Lung (tissue), 12 donors: ENCODE measurements around the gene RGL1. TPM values are rescaled to one million over a fixed set of nuclear protein-coding genes. Genes with fewer than 3 reads are reported as not detected.

Source experiments
- ATAC-seq: fragments of 200-7000 bp; cut with Tn5 transposase; one replicate; pipeline ENCODE4 v1.9.1; 2020; ENCODE audit warnings: moderate number of reproducible peaks; ENCODE audit not compliant: insufficient read depth, low FRiP score
- DNase-seq, 3 donors: peaks; one replicate each; pipeline ENCODE4 v3.0.0-alpha.2; 2013 to 2017
- H3K27ac ChIP-seq, 2 donors: one replicate each; pipeline ENCODE4 v1.5.1; 2013; ENCODE audit warnings: mild to moderate bottlenecking in 2 of 2, moderate library complexity in 2 of 2, control low read depth in 1 of 2, inconsistent platforms in 1 of 2, low read depth in 1 of 2, low read length in 1 of 2
- H3K27me3 ChIP-seq, 3 donors: one replicate each; pipeline ENCODE4 v1.5.1; 2013; ENCODE audit warnings: low read length in 2 of 3; ENCODE audit not compliant: control insufficient read depth in 3 of 3, insufficient read depth in 3 of 3
- H3K36me3 ChIP-seq, 4 donors: one replicate each; pipeline ENCODE4 v1.5.1; 2013; ENCODE audit warnings: low read length in 4 of 4, mild to moderate bottlenecking in 1 of 4, moderate library complexity in 1 of 4; ENCODE audit not compliant: control insufficient read depth in 4 of 4, insufficient read depth in 4 of 4
- H3K4me1 ChIP-seq, 5 donors: one replicate each; pipeline ENCODE4 v1.5.1; 2013; ENCODE audit warnings: low read length in 5 of 5, mild to moderate bottlenecking in 2 of 5, moderate library complexity in 1 of 5; ENCODE audit not compliant: control insufficient read depth in 5 of 5, insufficient read depth in 5 of 5
- H3K4me3 ChIP-seq: one replicate; pipeline ENCODE4 v1.5.1; 2013; ENCODE audit warnings: mild to moderate bottlenecking, control low read depth, moderate library complexity
- H3K9ac ChIP-seq, 2 donors: one replicate each; pipeline ENCODE4 v1.5.1; 2013; ENCODE audit warnings: low read length in 2 of 2, control low read depth in 1 of 2; ENCODE audit not compliant: insufficient read depth in 1 of 2
- H3K9me3 ChIP-seq, 4 donors: one replicate each; pipeline ENCODE4 v1.5.1; 2013; ENCODE audit warnings: low read length in 3 of 4, mild to moderate bottlenecking in 1 of 4, moderate library complexity in 1 of 4; ENCODE audit not compliant: control insufficient read depth in 4 of 4, insufficient read depth in 3 of 4
- WGBS, 2 donors: extraction: QIAGEN DNeasy Blood & Tissue Kit; methylation state at CpG; one replicate each; pipeline ENCODE4 v1.1.7; 2013; 5-methylcytosine and 5-hydroxymethylcytosine counted together
- polyA plus RNA-seq, 2 donors: library from polyadenylated mRNA; stranded (reverse); fragments of 200-250 nt; gene quantifications; one replicate each; pipeline ENCODE4 v1.2.1, GENCODE V29; 2013
- total RNA-seq, 2 donors: library from RNA; depleted of rRNA in 1 of 2; stranded (reverse); fragments of >200 nt in 1 of 2; gene quantifications; one replicate each; pipeline ENCODE4 v1.2.1, GENCODE V29; 2014 to 2021
- TF ChIP-seq, protein P1 (sequence below): IDR thresholded peaks from 2 replicates; pipeline ENCODE4 v1.5.1; 2012; ENCODE audit warnings: mild to moderate bottlenecking; ENCODE audit errors: control extremely low read depth, extremely low read depth
- donor health status: control.
- donor health status: control.
- donor health status: Bipolar disorder and iron deficiency.
- donor health status: healthy.
- donor health status: DM: yes; HTN: yes; CAD: no.

The RGL1 gene
- total and polyA plus RNA-seq, 4 donors: 9.6 to 49.4 (median 35.2) TPM

GRCh38 chr1:183838221-183838620, 33.3 kb downstream of the RGL1 start:
- TF ChIP-seq, protein P1, sequence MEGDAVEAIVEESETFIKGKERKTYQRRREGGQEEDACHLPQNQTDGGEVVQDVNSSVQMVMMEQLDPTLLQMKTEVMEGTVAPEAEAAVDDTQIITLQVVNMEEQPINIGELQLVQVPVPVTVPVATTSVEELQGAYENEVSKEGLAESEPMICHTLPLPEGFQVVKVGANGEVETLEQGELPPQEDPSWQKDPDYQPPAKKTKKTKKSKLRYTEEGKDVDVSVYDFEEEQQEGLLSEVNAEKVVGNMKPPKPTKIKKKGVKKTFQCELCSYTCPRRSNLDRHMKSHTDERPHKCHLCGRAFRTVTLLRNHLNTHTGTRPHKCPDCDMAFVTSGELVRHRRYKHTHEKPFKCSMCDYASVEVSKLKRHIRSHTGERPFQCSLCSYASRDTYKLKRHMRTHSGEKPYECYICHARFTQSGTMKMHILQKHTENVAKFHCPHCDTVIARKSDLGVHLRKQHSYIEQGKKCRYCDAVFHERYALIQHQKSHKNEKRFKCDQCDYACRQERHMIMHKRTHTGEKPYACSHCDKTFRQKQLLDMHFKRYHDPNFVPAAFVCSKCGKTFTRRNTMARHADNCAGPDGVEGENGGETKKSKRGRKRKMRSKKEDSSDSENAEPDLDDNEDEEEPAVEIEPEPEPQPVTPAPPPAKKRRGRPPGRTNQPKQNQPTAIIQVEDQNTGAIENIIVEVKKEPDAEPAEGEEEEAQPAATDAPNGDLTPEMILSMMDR: no peak
- peak in 1 of 3 donors; percentile 49 for DNase-seq
- Histone ChIP-seq H3K27ac (no peak overlapping the region), H3K9ac (no peak overlapping the region), H3K9me3 (no peaks in the 10 kb centered on the region), H3K4me3 (no peak overlapping the region), H3K4me1 (peaks cover 6 to 24% (median 12%) of the 10 kb centered on the region in 5 donors), H3K36me3 (peaks cover 0 to 1% (median 0%) of the 10 kb centered on the region in 4 donors), H3K27me3 (no peaks in the 10 kb centered on the region)
- no peak for ATAC-seq
- 62 to 71% methylated on average over 2 of the region's 2 CpGs for WGBS, 2 donors

DNA sequence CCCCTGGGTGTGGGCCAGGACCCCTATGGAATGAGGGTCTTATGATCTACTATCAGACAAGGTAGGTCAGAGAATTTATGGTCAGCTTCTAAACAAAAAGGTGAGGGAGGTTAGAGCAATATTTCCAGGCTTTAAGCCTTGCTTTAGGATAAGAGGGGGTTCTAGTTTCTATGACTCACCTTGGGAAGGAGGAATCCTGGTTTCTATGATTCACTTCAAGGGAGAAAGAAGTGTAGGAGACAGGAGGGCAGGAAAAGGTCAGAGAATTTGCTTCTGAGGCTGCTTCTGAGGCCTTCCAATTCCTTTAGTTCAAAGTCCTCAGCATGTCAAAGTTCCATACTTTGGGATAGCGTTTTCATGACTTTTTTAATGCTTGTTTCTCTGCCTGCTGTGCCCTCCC, 35.2 kb downstream of the RGL1 start:
- H3K27me3 ChIP-seq: no peaks in the 10 kb centered on the region
- peaks cover 6 to 43% (median 15%) of the 10 kb centered on the region in 5 donors for H3K4me1 ChIP-seq
- no peaks in the 10 kb centered on the region for H3K9me3 ChIP-seq
- H3K27ac ChIP-seq: no peak overlapping the region
- H3K4me3 ChIP-seq: no peak overlapping the region
- no peak overlapping the region for H3K9ac ChIP-seq
- DNase-seq (no peak), ATAC-seq (no peak)
- 96 to 98% methylated on average over 1 of the region's 1 CpG for WGBS, 2 donors
- TF ChIP-seq, protein P1: no peak
- peaks cover 0 to 1% (median 0%) of the 10 kb centered on the region in 4 donors for H3K36me3 ChIP-seq

DNA sequence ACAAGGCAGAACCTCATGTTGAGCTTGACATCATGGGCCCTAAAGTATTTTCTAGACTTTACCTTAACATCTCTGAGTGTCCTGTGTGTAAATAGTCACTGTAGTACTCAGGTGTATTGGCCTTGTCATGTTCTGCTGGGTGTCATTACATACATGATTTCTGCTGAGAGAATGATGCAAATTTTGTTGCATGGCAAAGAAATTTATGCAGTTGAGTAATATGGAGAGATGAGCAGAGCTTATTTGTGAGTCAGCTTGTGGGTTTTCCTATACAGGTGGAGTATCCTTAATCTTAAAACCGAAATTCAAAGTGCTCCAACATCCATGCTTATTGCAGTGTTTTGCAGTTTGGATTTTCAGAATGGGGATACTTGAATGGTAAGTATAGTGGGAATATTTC, 36.6 kb downstream of the RGL1 start:
- no peak for ATAC-seq
- TF ChIP-seq, protein P1: no peak
- no peak for DNase-seq
- Histone ChIP-seq H3K9ac (no peak overlapping the region), H3K36me3 (peaks cover 0 to 1% (median 0%) of the 10 kb centered on the region in 4 donors), H3K9me3 (no peaks in the 10 kb centered on the region), H3K27ac (no peak overlapping the region), H3K27me3 (no peaks in the 10 kb centered on the region), H3K4me1 (peaks cover 6 to 43% (median 19%) of the 10 kb centered on the region in 5 donors), H3K4me3 (no peak overlapping the region)
- WGBS, 2 donors: 0% methylated on average over 1 of the region's 1 CpG
